IgD-negative memory B cell (primary cell): Measurements from ENCODE around the gene EPN3. TPM values are rescaled to one million over a fixed set of nuclear protein-coding genes. Genes with fewer than 3 reads are reported as not detected.

Source experiments
- H3K27ac Mint-ChIP-seq, 3 donors: one replicate each; pipeline ENCODE4 v1.8.0; 2020 to 2022; ENCODE audit warnings: mild to moderate bottlenecking in 3 of 3, mixed read lengths in 3 of 3, moderate library complexity in 1 of 3
- H3K27me3 Mint-ChIP-seq: one replicate; pipeline ENCODE4 v1.8.0; 2021; ENCODE audit warnings: mixed read lengths
- H3K36me3 Mint-ChIP-seq: one replicate; pipeline ENCODE4 v1.8.0; 2020; ENCODE audit warnings: mild to moderate bottlenecking, mixed read lengths
- H3K4me1 Mint-ChIP-seq, 3 donors: one replicate each; pipeline ENCODE4 v1.8.0; 2020 to 2022; ENCODE audit warnings: mixed read lengths in 3 of 3, mild to moderate bottlenecking in 1 of 3
- H3K4me3 Mint-ChIP-seq, 4 donors: one replicate each; pipeline ENCODE4 v1.8.0; 2020 to 2022; ENCODE audit warnings: mild to moderate bottlenecking in 4 of 4, mixed read lengths in 4 of 4, moderate library complexity in 3 of 4
- H3K9me3 Mint-ChIP-seq, 3 donors: one replicate each; pipeline ENCODE4 v1.8.0; 2020 to 2021; ENCODE audit warnings: mixed read lengths in 3 of 3, mild to moderate bottlenecking in 1 of 3
- polyA plus RNA-seq: library from polyadenylated mRNA; unstranded; fragments of 300-500 nt; fragmentation: Illumina TruSeq; gene quantifications from one replicate; pipeline ENCODE4 v1.2.3, GENCODE V29; 2021

Gene EPN3
- polyA plus RNA-seq, 1 donor from 2014 or later, result not detected

GRCh38 chr17:50585891-50586290 lies 53.4 kb downstream of the EPN3 start:
- Mint-ChIP-seq H3K36me3 (no peaks in the 10 kb centered on the region), H3K4me3 (no peak overlapping the region), H3K9me3 (no peaks in the 10 kb centered on the region), H3K27me3 (peaks cover 16% of the 10 kb centered on the region), H3K4me1 (peaks cover 0 to 1% (median 0%) of the 10 kb centered on the region in 3 donors), H3K27ac (no peak overlapping the region)

GRCh38 chr17:50586421-50587247 lies 54.1 kb downstream of the EPN3 start:
- H3K27me3 Mint-ChIP-seq, result peaks cover 15% of the 10 kb centered on the region
- H3K27ac Mint-ChIP-seq, result no peak overlapping the region
- H3K4me1 Mint-ChIP-seq, result peaks cover 0 to 1% (median 0%) of the 10 kb centered on the region in 3 donors
- H3K4me3 Mint-ChIP-seq, result no peak overlapping the region
- no peaks in the 10 kb centered on the region for H3K9me3 Mint-ChIP-seq
- no peaks in the 10 kb centered on the region for H3K36me3 Mint-ChIP-seq

GRCh38 chr17:50587571-50587970 lies 55.0 kb downstream of the EPN3 start:
- peaks cover 0 to 1% (median 0%) of the 10 kb centered on the region in 3 donors for H3K4me1 Mint-ChIP-seq
- H3K36me3 Mint-ChIP-seq, result no peaks in the 10 kb centered on the region
- H3K4me3 Mint-ChIP-seq, result no peak overlapping the region
- H3K9me3 Mint-ChIP-seq, result no peaks in the 10 kb centered on the region
- H3K27ac Mint-ChIP-seq, result no peak overlapping the region
- H3K27me3 Mint-ChIP-seq, result peaks cover 10% of the 10 kb centered on the region

GRCh38 chr17:50588391-50589049 lies 56.0 kb downstream of the EPN3 start:
- Mint-ChIP-seq H3K27ac (no peak overlapping the region), H3K36me3 (no peaks in the 10 kb centered on the region), H3K9me3 (no peaks in the 10 kb centered on the region), H3K27me3 (peaks cover 8% of the 10 kb centered on the region), H3K4me1 (peaks cover 0 to 1% (median 0%) of the 10 kb centered on the region in 3 donors), H3K4me3 (no peak overlapping the region)

GRCh38 chr17:50589095-50589705 lies 56.7 kb downstream of the EPN3 start:
- H3K36me3 Mint-ChIP-seq, result no peaks in the 10 kb centered on the region
- H3K27me3 Mint-ChIP-seq, result peaks cover 4% of the 10 kb centered on the region
- H3K27ac Mint-ChIP-seq, result no peak overlapping the region
- no peaks in the 10 kb centered on the region for H3K9me3 Mint-ChIP-seq
- no peaks in the 10 kb centered on the region for H3K4me1 Mint-ChIP-seq
- H3K4me3 Mint-ChIP-seq, result no peak overlapping the region

- no peaks in the 10 kb centered on the region for H3K9me3 Mint-ChIP-seq
- no peaks in the 10 kb centered on the region for H3K4me1 Mint-ChIP-seq
- H3K36me3 Mint-ChIP-seq, result no peaks in the 10 kb centered on the region
- H3K27ac Mint-ChIP-seq, result no peak overlapping the region
- H3K4me3 Mint-ChIP-seq, result no peak overlapping the region
- no peaks in the 10 kb centered on the region for H3K27me3 Mint-ChIP-seq
Measured at GRCh38 chr17:50590946-50591737, 58.6 kb downstream of the EPN3 start.

- H3K27me3 Mint-ChIP-seq, result peaks cover 4% of the 10 kb centered on the region
Measured at GRCh38 chr17:50593321-50593720, 60.8 kb downstream of the EPN3 start.

More at GRCh38 chr17:50593321-50593720, 60.8 kb downstream of the EPN3 start:
- Mint-ChIP-seq H3K4me3 (no peak overlapping the region), H3K9me3 (peaks cover 0 to 3% (median 0%) of the 10 kb centered on the region in 3 donors), H3K4me1 (peaks cover 0 to 1% (median under 1%) of the 10 kb centered on the region in 3 donors), H3K27ac (no peak overlapping the region), H3K36me3 (no peaks in the 10 kb centered on the region)

Other genes with a start within 250 kb of the EPN3 start
- gene XYLT2, start 186.6 kb upstream of the EPN3 start, polyA plus RNA-seq, result 13.9 TPM
- 62.5 TPM for gene MRPL27, start 159.6 kb upstream of the EPN3 start, polyA plus RNA-seq
- not detected for gene EME1, start 159.5 kb upstream of the EPN3 start, polyA plus RNA-seq
- 22.6 TPM for gene LRRC59, start 135.2 kb upstream of the EPN3 start, polyA plus RNA-seq
- gene ACSF2, start 106.5 kb upstream of the EPN3 start, polyA plus RNA-seq, result 28.6 TPM
- gene CHAD, start 63.9 kb upstream of the EPN3 start, polyA plus RNA-seq, result 41.9 TPM
- gene RSAD1, start 53.9 kb upstream of the EPN3 start, polyA plus RNA-seq, result 54.4 TPM
- 1.3 TPM for gene MYCBPAP, start 24.3 kb upstream of the EPN3 start, polyA plus RNA-seq
- gene SPATA20, start 14.4 kb downstream of the EPN3 start, polyA plus RNA-seq, result 12.8 TPM
- gene CACNA1G, start 28.0 kb downstream of the EPN3 start, polyA plus RNA-seq, result not detected
- gene ABCC3, start 102.1 kb downstream of the EPN3 start, polyA plus RNA-seq, result 0.91 TPM
- 4.5 TPM for gene ANKRD40, start 175.2 kb downstream of the EPN3 start, polyA plus RNA-seq
- gene LUC7L3, start 186.9 kb downstream of the EPN3 start, polyA plus RNA-seq, result 65.5 TPM
- not detected for gene ANKRD40CL, start 234.8 kb downstream of the EPN3 start, polyA plus RNA-seq